Adrenal gland (tissue), 12 donors: ENCODE data around the gene STK11IP. TPM values are rescaled to one million over a fixed set of nuclear protein-coding genes. Genes with fewer than 3 reads are reported as not detected.

ENCODE experiments used
- DNase-seq, 7 donors: peaks; one replicate each; pipeline ENCODE4 v3.0.0-alpha.2; 2019 to 2020
- H3K27ac ChIP-seq, 5 donors: fragments of 200-600 bp; sonication (generic) in 4 of 5; 1 replicate in 3 of 5; 2 replicates in 2 of 5; pipeline versions ENCODE4 v1.5.1 to v1.8.0; 2016 to 2020; ENCODE audit warnings: mild to moderate bottlenecking in 1 of 5
- H3K27me3 ChIP-seq: fragments of 200-600 bp; 2 replicates; pipeline ENCODE4 v1.8.0; 2021
- H3K36me3 ChIP-seq, 2 donors: fragments of 200-600 bp; replicated peaks in 1 of 2; 1 replicate in 1 of 2; 2 replicates in 1 of 2; pipeline versions ENCODE4 v1.5.1 to v1.8.0; 2018 to 2022
- H3K4me1 ChIP-seq, 2 donors: fragments of 200-600 bp; replicated peaks in 1 of 2; 1 replicate in 1 of 2; 2 replicates in 1 of 2; pipeline versions ENCODE4 v1.5.1 to v1.8.0; 2018 to 2021
- H3K4me3 ChIP-seq, 4 donors: fragments of 200-600 bp; sonication (generic) in 3 of 4; one replicate each; pipeline ENCODE4 v1.5.1; 2016 to 2018
- H3K9me3 ChIP-seq, 3 donors: fragments of 200-600 bp; sonication (generic) in 1 of 3; replicated peaks in 1 of 3; 1 replicate in 2 of 3; 2 replicates in 1 of 3; pipeline versions ENCODE4 v1.5.1 to v1.8.0; 2016 to 2021
- CTCF ChIP-seq, 6 experiments: fragments of 450-650 bp in 4 of 6; fragments of 200-600 bp in 2 of 6; sonication (generic) in 1 of 6; IDR thresholded peaks; 1 replicate in 5 of 6; 2 replicates in 1 of 6; pipeline versions ENCODE4 v1.5.1 to v1.8.0; 2016 to 2021; ENCODE audit warnings: antibody characterized with exemption in 6 of 6, mild to moderate bottlenecking in 2 of 6, moderate library complexity in 1 of 6
- POLR2A ChIP-seq, 2 donors: fragments of 450-650 bp; IDR thresholded peaks; one replicate each; pipeline ENCODE4 v1.6.1; 2017; ENCODE audit warnings: antibody characterized with exemption in 2 of 2, mild to moderate bottlenecking in 2 of 2, moderate library complexity in 1 of 2
- WGBS, 4 donors: extraction: QIAGEN DNeasy Blood & Tissue Kit in 2 of 4; methylation state at CpG; one replicate each; pipeline versions ENCODE4 v1.1.5 to v1.1.7; 2013 to 2017; 5-methylcytosine and 5-hydroxymethylcytosine counted together
- intact Hi-C, 2 donors: fragments of 100-400 bp; cut with DNase I; formaldehyde crosslinking; loops; one replicate each; pipeline versions ENCODE4 v1.14.1 to v1.15.0; 2022 to 2023
- polyA plus RNA-seq, 3 donors: library from polyadenylated mRNA; stranded (reverse); fragments of 200-250 nt in 2 of 3; fragments of 350-450 nt in 1 of 3; fragmentation: Illumina TruSeq in 1 of 3; extraction: RNeasy Lipid Tissue Mini Kit (QIAGEN cat#74804) in 1 of 3; gene quantifications; one replicate each; pipeline ENCODE4 v1.2.3, GENCODE V29; 2013 to 2014
- total RNA-seq, 9 donors: library from RNA; depleted of rRNA in 4 of 9; stranded (reverse); fragments of >200 nt in 4 of 9; fragments of 120-200 nt in 1 of 9; fragmentation: NEBNext Ultra II Directional in 1 of 9; extraction: Animal tissue kit (Norgen Biotek cat#: 25700) in 1 of 9; gene quantifications; one replicate each; pipeline versions ENCODE4 v1.1.0 to v1.2.4, GENCODE V29; 2013 to 2023
- donor health status: healthy with polysubstance abuse.
- donor health status: Bipolar disorder and iron deficiency.
- donor health status: DM: yes; HTN: yes; CAD: no.
- donor health status: DM: no; HTN: no; CAD: no.
- donor health status: DM: no; HTN: no; CAD: no.
- donor health status: DM: yes; HTN: yes; CAD: no.

The STK11IP gene
- total and polyA plus RNA-seq, 12 donors: 5.0 to 68.1 (median 25.5) TPM

GRCh38 chr2:219557791-219558785 is 39.6 kb upstream of the STK11IP start:
- 88 to 95% (median 94%) methylated on average over 4 to 25 of the region's 25 CpGs for WGBS, 4 donors
- no peak for DNase-seq
- H3K36me3 ChIP-seq: no peaks in the 10 kb centered on the region

GRCh38 chr2:219559156-219559915 is 38.3 kb upstream of the STK11IP start:
- Histone ChIP-seq H3K4me1 (no peaks in the 10 kb centered on the region), H3K4me3 (no peak overlapping the region), H3K27ac (no peak overlapping the region), H3K36me3 (peaks cover 0 to 4% of the 10 kb centered on the region in 2 donors), H3K9me3 (no peaks in the 10 kb centered on the region), H3K27me3 (no peaks in the 10 kb centered on the region)
- no peak for DNase-seq
- no peak for TF ChIP-seq CTCF (IDR thresholded peaks at IDR 0.05)
- WGBS, 4 donors: 73 to 88% (median 77%) methylated on average over 19 to 20 of the region's 20 CpGs
- intact Hi-C loops: no loop called here

More at GRCh38 chr2:219557791-219558785, 39.6 kb upstream of the STK11IP start:
- H3K27ac ChIP-seq: no peak overlapping the region
- intact Hi-C loops: no loop called here
- no peak overlapping the region for H3K4me3 ChIP-seq
- TF ChIP-seq POLR2A (IDR thresholded peaks at IDR 0.05) (no peak), CTCF (IDR thresholded peaks at IDR 0.05) (no peak)
- no peaks in the 10 kb centered on the region for H3K27me3 ChIP-seq
- peaks cover 2 to 4% of the 10 kb centered on the region in 2 donors for H3K4me1 ChIP-seq
- H3K9me3 ChIP-seq: no peaks in the 10 kb centered on the region

- no peak overlapping the region for H3K4me3 ChIP-seq
- H3K36me3 ChIP-seq: peaks cover 0 to 5% of the 10 kb centered on the region in 2 donors
- H3K27ac ChIP-seq: no peak overlapping the region
- DNase-seq: no peak
- no peaks in the 10 kb centered on the region for H3K4me1 ChIP-seq
- TF ChIP-seq POLR2A (IDR thresholded peaks at IDR 0.05) (no peak), CTCF (IDR thresholded peaks at IDR 0.05) (peak; percentile 32 to 82 (median 46))
- intact Hi-C loops: no loop called here
- no peaks in the 10 kb centered on the region for H3K27me3 ChIP-seq
- H3K9me3 ChIP-seq: no peaks in the 10 kb centered on the region
- WGBS, 4 donors: 30 to 34% (median 32%) methylated on average over 3 to 8 of the region's 8 CpGs
Observed at GRCh38 chr2:219560037-219560892, 37.4 kb upstream of the STK11IP start.
